H1 (cell line): ENCODE results near the gene NUP98. TPM values are rescaled to one million over a fixed set of nuclear protein-coding genes. Genes with fewer than 3 reads are reported as not detected.

Source experiments
- CTCF ChIA-PET: fragments of 300-600 bp; sonication (Branson Sonifier 250); formaldehyde crosslinking; loops from one replicate; lab custom pipeline; 2021; ENCODE audit not compliant: partially characterized antibody; lab: Charles Lee
- POLR2A ChIA-PET: fragments of 300-600 bp; sonication (Branson Sonifier 250); formaldehyde crosslinking; loops from one replicate; lab custom pipeline; 2021; ENCODE audit warnings: inconsistent platforms; ENCODE audit not compliant: partially characterized antibody; lab: Charles Lee
- DNase-seq, 2 experiments: peaks; one replicate each; pipeline versions ENCODE4 v3.0.0 to v3.0.0-alpha.2; 2010 to 2022; ENCODE audit warnings: low spot score in 2 of 2, low read depth in 1 of 2, mixed read lengths in 1 of 2
- FAIRE-seq: peaks from 2 replicates; lab custom pipeline; 2011; peaks lifted over from hg19 to GRCh38; lab: Jason Lieb, UNC
- H2AFZ ChIP-seq: 2 replicates; pipeline ENCODE4 v1.8.1; 2012; ENCODE audit warnings: low read length, inconsistent platforms
- H2AK5ac ChIP-seq: 2 replicates; pipeline ENCODE4 v1.6.1; 2013; ENCODE audit warnings: low read depth, low read length
- H2BK120ac ChIP-seq: replicated peaks from 2 replicates; pipeline ENCODE3; 2013; ENCODE audit warnings: low read depth, low read length, inconsistent platforms
- H2BK12ac ChIP-seq: 2 replicates; pipeline ENCODE4 v1.6.1; 2013; ENCODE audit warnings: low read depth, low read length
- H2BK15ac ChIP-seq: 2 replicates; pipeline ENCODE4 v1.6.1; 2013; ENCODE audit warnings: low read length
- H2BK20ac ChIP-seq: 2 replicates; pipeline ENCODE4 v1.6.1; 2013; ENCODE audit warnings: low read length
- H2BK5ac ChIP-seq: 2 replicates; pipeline ENCODE4 v1.6.1; 2013; ENCODE audit warnings: low read depth, low read length
- H3K14ac ChIP-seq: 2 replicates; pipeline ENCODE4 v1.6.1; 2013; ENCODE audit warnings: inconsistent platforms; ENCODE audit not compliant: insufficient read length
- H3K18ac ChIP-seq: 2 replicates; pipeline ENCODE4 v1.6.1; 2013; ENCODE audit warnings: low read length; ENCODE audit errors: extremely low read depth
- H3K23ac ChIP-seq: 2 replicates; pipeline ENCODE4 v1.6.1; 2013; ENCODE audit warnings: inconsistent platforms; ENCODE audit not compliant: insufficient read length
- H3K23me2 ChIP-seq: 2 replicates; pipeline ENCODE4 v1.6.1; 2013; ENCODE audit warnings: low read depth, low read length
- H3K27ac ChIP-seq: 2 replicates; pipeline ENCODE4 v1.6.1; 2011; ENCODE audit warnings: low read depth, low read length, inconsistent platforms
- H3K27me3 ChIP-seq, 4 experiments: replicated peaks in 1 of 4; 1 replicate in 1 of 4; 2 replicates in 3 of 4; pipeline versions ENCODE4 v1.6.1 to v1.8.1; 2011 to 2013; ENCODE audit warnings: low read length in 3 of 4, mild to moderate bottlenecking in 3 of 4, inconsistent platforms in 2 of 4, mixed read lengths in 2 of 4, moderate library complexity in 1 of 4; ENCODE audit not compliant: control insufficient read depth in 3 of 4, insufficient read depth in 3 of 4; ENCODE audit errors: extremely low read depth in 1 of 4
- H3K36me3 ChIP-seq, 4 experiments: 2 replicates each; pipeline versions ENCODE4 v1.6.1 to v1.8.1; 2011 to 2013; ENCODE audit warnings: mild to moderate bottlenecking in 4 of 4, low read length in 3 of 4, moderate library complexity in 2 of 4, control low read depth in 1 of 4, inconsistent platforms in 1 of 4; ENCODE audit not compliant: insufficient read depth in 4 of 4, control insufficient read depth in 2 of 4
- H3K4ac ChIP-seq: replicated peaks from 2 replicates; pipeline ENCODE3; 2013; ENCODE audit warnings: low read length, low read depth, mixed read lengths, inconsistent platforms; ENCODE audit not compliant: insufficient read length
- H3K4me1 ChIP-seq, 4 experiments: replicated peaks in 1 of 4; 1 replicate in 1 of 4; 2 replicates in 3 of 4; pipeline versions ENCODE4 v1.6.1 to v1.8.1; 2011 to 2013; ENCODE audit warnings: low read length in 3 of 4, inconsistent platforms in 2 of 4, mixed read lengths in 1 of 4; ENCODE audit not compliant: insufficient read depth in 4 of 4, control insufficient read depth in 3 of 4
- H3K4me2 ChIP-seq, 2 experiments: 2 replicates each; pipeline versions ENCODE4 v1.6.1 to v1.8.1; 2011 to 2013; ENCODE audit warnings: low read depth in 2 of 2, low read length in 2 of 2, control low read depth in 1 of 2, inconsistent platforms in 1 of 2, mild to moderate bottlenecking in 1 of 2; ENCODE audit not compliant: insufficient read depth in 1 of 2
- H3K4me3 ChIP-seq, 4 experiments: fragments of 200-600, 300-600 bp in 1 of 4; sonication (generic), shearing (Covaris generic), sonication (Bioruptor Twin) in 1 of 4; 2 replicates each; pipeline versions ENCODE4 v1.5.1 to v1.8.1; 2011 to 2016; ENCODE audit warnings: low read length in 4 of 4, low read depth in 3 of 4, control low read depth in 2 of 4, inconsistent platforms in 2 of 4, mild to moderate bottlenecking in 2 of 4, mixed read lengths in 1 of 4, moderate library complexity in 1 of 4; ENCODE audit not compliant: insufficient read depth in 2 of 4; ENCODE audit errors: extremely low read depth in 1 of 4
- H3K56ac ChIP-seq: replicated peaks from 2 replicates; pipeline ENCODE3; 2013; ENCODE audit warnings: low read depth, mild to moderate bottlenecking, mixed read lengths, low read length, inconsistent platforms; ENCODE audit not compliant: insufficient read length
- H3K79me1 ChIP-seq: 2 replicates; pipeline ENCODE4 v1.6.1; 2013; ENCODE audit warnings: low read depth, low read length, control low read depth
- H3K79me2 ChIP-seq, 2 experiments: 2 replicates each; pipeline versions ENCODE4 v1.6.1 to v1.8.1; 2012 to 2013; ENCODE audit warnings: low read length in 2 of 2, mild to moderate bottlenecking in 2 of 2, inconsistent platforms in 1 of 2; ENCODE audit not compliant: insufficient read depth in 2 of 2, control insufficient read depth in 1 of 2
- H3K9ac ChIP-seq, 4 experiments: replicated peaks in 1 of 4; 1 replicate in 1 of 4; 2 replicates in 3 of 4; pipeline versions ENCODE4 v1.6.1 to v1.8.1; 2011 to 2013; ENCODE audit warnings: low read depth in 3 of 4, low read length in 3 of 4, control low read depth in 2 of 4, mild to moderate bottlenecking in 2 of 4, moderate library complexity in 2 of 4, inconsistent platforms in 1 of 4; ENCODE audit errors: extremely low read depth in 1 of 4
- H3K9me3 ChIP-seq, 2 experiments: 2 replicates each; pipeline versions ENCODE4 v1.6.1 to v1.8.1; 2012 to 2013; ENCODE audit warnings: mild to moderate bottlenecking in 2 of 2, moderate library complexity in 2 of 2, control low read depth in 1 of 2, inconsistent platforms in 1 of 2, low read depth in 1 of 2, low read length in 1 of 2, mixed read lengths in 1 of 2; ENCODE audit not compliant: insufficient read depth in 2 of 2
- H4K20me1 ChIP-seq, 2 experiments: replicated peaks in 1 of 2; 2 replicates each; pipeline versions ENCODE3 to v1.8.1; 2011 to 2013; ENCODE audit warnings: inconsistent platforms in 2 of 2, low read length in 2 of 2, mild to moderate bottlenecking in 1 of 2; ENCODE audit not compliant: insufficient read depth in 2 of 2, control insufficient read depth in 1 of 2
- H4K5ac ChIP-seq: 2 replicates; pipeline ENCODE4 v1.6.1; 2013; ENCODE audit warnings: low read length, low read depth, mixed read lengths, inconsistent platforms; ENCODE audit not compliant: insufficient read length
- H4K8ac ChIP-seq: 2 replicates; pipeline ENCODE4 v1.8.0; 2013; ENCODE audit warnings: mild to moderate bottlenecking, moderate library complexity, low read length, inconsistent platforms; ENCODE audit not compliant: insufficient read depth; ENCODE audit errors: extremely low read depth
- H4K91ac ChIP-seq: replicated peaks from 2 replicates; pipeline ENCODE3; 2013; ENCODE audit warnings: low read length, mixed read lengths, inconsistent platforms; ENCODE audit not compliant: insufficient read length
- BCL11A ChIP-seq, 2 experiments: IDR thresholded peaks; one replicate each; pipeline ENCODE4 v1.6.1; 2011; ENCODE audit warnings: low read depth in 2 of 2, low read length in 2 of 2, mild to moderate bottlenecking in 2 of 2
- CREB1 ChIP-seq: IDR thresholded peaks from 2 replicates; pipeline ENCODE4 v1.6.1; 2012; ENCODE audit warnings: inconsistent platforms
- GABPA ChIP-seq: IDR thresholded peaks from 2 replicates; pipeline ENCODE4 v1.6.1; 2011; ENCODE audit warnings: mild to moderate bottlenecking, low read length, moderate library complexity, borderline replicate concordance; ENCODE audit not compliant: insufficient read depth
- KDM5A ChIP-seq: fragments of 200-600 bp; IDR thresholded peaks from 2 replicates; pipeline ENCODE4 v1.7.1; 2012; ENCODE audit warnings: mild to moderate bottlenecking, low read length, inconsistent platforms, mixed read lengths
- NRF1 ChIP-seq: IDR thresholded peaks from 2 replicates; pipeline ENCODE4 v1.6.1; 2011; ENCODE audit warnings: mild to moderate bottlenecking, low read depth, low read length, improper control_type of control experiment
- POLR2A ChIP-seq, 2 experiments: IDR thresholded peaks; 1 replicate in 1 of 2; 2 replicates in 1 of 2; pipeline ENCODE4 v1.6.1; 2011; ENCODE audit warnings: low read depth in 2 of 2, low read length in 2 of 2, mild to moderate bottlenecking in 2 of 2; ENCODE audit errors: control extremely low read depth in 1 of 2
- RFX5 ChIP-seq: IDR thresholded peaks from 2 replicates; pipeline ENCODE4 v1.6.1; 2011; ENCODE audit warnings: low read depth, low read length, improper control_type of control experiment, borderline replicate concordance
- SP4 ChIP-seq: IDR thresholded peaks from 2 replicates; pipeline ENCODE4 v1.6.1; 2012; ENCODE audit warnings: low read length, inconsistent platforms
- TCF12 ChIP-seq: IDR thresholded peaks from 2 replicates; pipeline ENCODE4 v1.6.1; 2011; ENCODE audit warnings: low read depth, mild to moderate bottlenecking, low read length
- ZNF274 ChIP-seq: IDR thresholded peaks from 2 replicates; pipeline ENCODE4 v1.7.0; 2012; ENCODE audit warnings: low read length, borderline replicate concordance; ENCODE audit errors: extremely low read depth
- WGBS, 2 experiments: shearing (Covaris generic) in 1 of 2; methylation state at CpG; one replicate each; pipeline versions ENCODE4 v1.1.6 to v1.1.7; 2013 to 2015; ENCODE audit warnings: low lambda C conversion rate in 2 of 2, mixed read lengths in 2 of 2, inconsistent platforms in 1 of 2, low coverage in 1 of 2, missing lambda C conversion rate in 1 of 2; ENCODE audit not compliant: insufficient replicate concordance in 2 of 2, insufficient coverage in 1 of 2, insufficient read length in 1 of 2; ENCODE audit errors: extremely low coverage in 1 of 2, missing lambda C conversion rate in 1 of 2; 5-methylcytosine and 5-hydroxymethylcytosine counted together
- polyA plus RNA-seq, 7 experiments: library from polyadenylated mRNA; depleted of rRNA in 3 of 7; stranded (reverse) in 5 of 7; unstranded in 2 of 7; fragments of >200 nt in 5 of 7; fragments of 200-250 nt in 2 of 7; gene quantifications; 1 replicate in 5 of 7; 2 replicates in 1 of 7; 4 replicates in 1 of 7; pipeline versions ENCODE4 v1.2.1 to v1.2.3, GENCODE V29; 2011 to 2013; ENCODE audit warnings: missing spikeins in 2 of 7, mixed read lengths in 2 of 7
- total RNA-seq: library from RNA; stranded (reverse); fragmentation: NEBNext Ultra II Directional; extraction: Animal tissue kit (Norgen Biotek cat#: 25700); gene quantifications from 2 replicates; pipeline ENCODE4 v1.2.1, GENCODE V29; 2021
- TF ChIP-seq, protein P1 (sequence below): IDR thresholded peaks from 2 replicates; pipeline ENCODE4 v1.6.1; 2012; ENCODE audit warnings: inconsistent platforms

Gene NUP98
- total and polyA plus RNA-seq, 2 of the 8 experiments (the other 6 are each of a cell fraction or from before 2014, with no cell fraction given): 98.6 to 261 TPM

DNA sequence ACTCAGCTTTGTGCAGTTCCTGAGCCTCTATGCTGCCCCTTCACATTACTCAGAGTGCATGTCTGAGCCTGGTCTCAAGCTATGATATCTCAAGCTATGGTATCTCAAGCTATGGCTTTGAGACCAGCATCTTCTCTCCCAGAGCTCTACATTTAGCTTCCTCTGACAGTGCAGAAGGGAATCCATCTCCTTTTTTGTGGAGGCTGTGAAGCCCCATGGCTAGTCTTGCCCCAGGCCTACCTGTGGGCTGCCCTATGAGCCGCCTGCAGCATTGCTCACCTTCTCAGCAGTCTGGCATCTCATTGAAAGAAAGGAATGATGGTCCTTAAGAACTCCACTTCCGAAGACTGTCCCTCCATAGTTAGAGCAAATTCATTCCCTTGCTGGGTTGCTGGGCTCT is 23.6 kb upstream of the NUP98 start:
- H4K91ac ChIP-seq: no peak overlapping the region
- H4K5ac ChIP-seq: no peak overlapping the region
- no peak overlapping the region for H2BK5ac ChIP-seq
- H3K27me3 ChIP-seq: no peaks in the 10 kb centered on the region
- H2AK5ac ChIP-seq: no peak overlapping the region
- H3K4me3 ChIP-seq: no peak overlapping the region
- no peak overlapping the region for H3K14ac ChIP-seq
- ChIA-PET POLR2A (interaction anchor here (0.6 to 3.9 kb wide), 2 partner anchors 12 to 17 kb away, joined by 3 to 32 read pairs; partner anchors contain the start of gene PGAP2), CTCF (interaction anchor here (1.4 to 5.6 kb wide), 5 partner anchors 12 to 264 kb away, joined by 3 to 61 read pairs (median 4); partner anchors contain the start of gene PGAP2)
- no peak for FAIRE-seq
- peaks cover 10 to 11% (median 10%) of the 10 kb centered on the region in 4 experiments for H3K4me1 ChIP-seq
- H3K23me2 ChIP-seq: no peaks in the 10 kb centered on the region; the same call in 1 of the 2 replicates
- DNase-seq: no peak
- H2BK20ac ChIP-seq: no peak overlapping the region
- WGBS, 2 experiments: 93% methylated on average over 2 of the region's 2 CpGs; no CpG with 5 or more reads in 1 of the 2 experiments
- H3K4ac ChIP-seq: no peak overlapping the region
- H3K4me2 ChIP-seq: no peak overlapping the region
- no peak overlapping the region for H3K9ac ChIP-seq
- H3K18ac ChIP-seq: no peak overlapping the region
- H2AFZ ChIP-seq: no peak overlapping the region
- H3K79me1 ChIP-seq: no peaks in the 10 kb centered on the region
- no peaks in the 10 kb centered on the region for H3K9me3 ChIP-seq
- peaks cover 0 to 3% of the 10 kb centered on the region in 2 experiments; a peak in 1 of 4 replicates for H3K79me2 ChIP-seq
- no peak overlapping the region for H2BK120ac ChIP-seq
- H3K56ac ChIP-seq: no peak overlapping the region
- TF ChIP-seq BCL11A (IDR thresholded peaks at IDR 0.05; ENCODE audit: low read depth in 2 of 2, low read length in 2 of 2): no peak
- TF ChIP-seq GABPA: no peak
- TF ChIP-seq CREB1: no peak
- TF ChIP-seq KDM5A: no peak
- TF ChIP-seq POLR2A (IDR thresholded peaks at IDR 0.05; ENCODE audit: control extremely low read depth in 1 of 2, low read depth in 2 of 2, low read length in 2 of 2): no peak
- TF ChIP-seq SP4: no peak
- no peak for TF ChIP-seq RFX5
- TF ChIP-seq ZNF274: no peak
- TF ChIP-seq TCF12: no peak
- no peak for TF ChIP-seq NRF1
- TF ChIP-seq, protein P1, sequence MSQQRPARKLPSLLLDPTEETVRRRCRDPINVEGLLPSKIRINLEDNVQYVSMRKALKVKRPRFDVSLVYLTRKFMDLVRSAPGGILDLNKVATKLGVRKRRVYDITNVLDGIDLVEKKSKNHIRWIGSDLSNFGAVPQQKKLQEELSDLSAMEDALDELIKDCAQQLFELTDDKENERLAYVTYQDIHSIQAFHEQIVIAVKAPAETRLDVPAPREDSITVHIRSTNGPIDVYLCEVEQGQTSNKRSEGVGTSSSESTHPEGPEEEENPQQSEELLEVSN: no peak
- no peak overlapping the region for H3K23ac ChIP-seq
- H2BK12ac ChIP-seq: no peak overlapping the region
- no peak overlapping the region for H4K8ac ChIP-seq
- H3K36me3 ChIP-seq: peaks cover 0 to 8% (median 4%) of the 10 kb centered on the region in 4 experiments; a peak in 3 of 8 replicates
- peaks cover 2% of the 10 kb centered on the region in 2 experiments for H4K20me1 ChIP-seq
- no peak overlapping the region for H2BK15ac ChIP-seq
- no peak overlapping the region for H3K27ac ChIP-seq
